Measurements from ENCODE around the gene ACTL10.
"Not testable (repeated sequence)": the region's sequence is repeated elsewhere in the genome, so short reads cannot be mapped to it uniquely, and the experiment has no call there.

ACTL10 gene

DNA sequence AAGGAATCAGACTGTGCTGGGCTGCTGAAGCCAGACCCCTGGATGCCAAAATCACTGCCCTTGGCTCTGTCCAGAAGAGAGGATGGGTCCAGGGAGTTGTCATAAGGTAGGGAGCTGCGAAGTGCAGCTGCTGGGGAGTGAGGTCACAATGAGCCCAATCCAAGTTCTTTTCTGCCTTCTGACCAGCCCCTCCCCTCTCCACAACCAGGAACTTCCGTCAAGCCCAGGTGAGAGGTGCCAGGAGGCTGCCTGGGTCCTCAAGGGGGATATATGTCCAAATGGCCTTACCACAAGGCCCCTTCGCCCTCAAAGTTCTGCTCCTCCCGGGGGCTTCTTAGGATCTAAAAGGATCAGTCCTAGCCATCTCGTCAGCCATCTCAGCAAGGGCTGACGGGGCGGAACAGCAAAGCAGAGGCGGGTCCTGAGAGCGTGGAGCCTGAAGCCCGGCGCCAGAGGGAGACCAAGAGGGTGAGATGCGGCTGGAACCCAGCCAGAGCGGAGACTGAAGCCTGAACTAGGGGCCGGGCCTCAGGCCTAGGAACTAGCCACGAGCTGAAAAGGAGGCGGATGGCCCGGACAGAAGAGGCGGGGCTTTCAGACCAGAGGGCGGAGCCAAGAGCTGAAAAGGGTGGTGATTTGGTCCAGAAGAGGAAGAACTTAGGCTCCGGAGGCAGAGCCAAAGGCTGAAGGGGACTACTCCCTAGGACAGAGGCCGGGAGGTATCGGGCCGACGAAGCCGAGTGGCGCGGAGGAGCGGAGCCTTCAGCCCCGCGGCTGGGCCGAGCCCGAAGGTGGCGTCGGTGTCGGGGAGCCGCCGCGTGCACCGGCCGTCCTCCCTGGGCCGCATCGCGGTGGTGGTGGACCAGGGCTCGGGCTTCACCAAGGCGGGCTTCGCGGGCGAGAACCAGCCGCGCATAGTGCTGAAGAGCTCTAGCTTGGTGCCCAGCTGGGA is at the start of gene ACTL10:
Gene ACTL10, plus strand, starts transcription at position 651 of the 952 bp plus-strand sequence. CDS start 555 bp downstream, outside the sequence.
- peak; percentile 67 for DNase-seq (ENCODE audit: low read depth)

DNA sequence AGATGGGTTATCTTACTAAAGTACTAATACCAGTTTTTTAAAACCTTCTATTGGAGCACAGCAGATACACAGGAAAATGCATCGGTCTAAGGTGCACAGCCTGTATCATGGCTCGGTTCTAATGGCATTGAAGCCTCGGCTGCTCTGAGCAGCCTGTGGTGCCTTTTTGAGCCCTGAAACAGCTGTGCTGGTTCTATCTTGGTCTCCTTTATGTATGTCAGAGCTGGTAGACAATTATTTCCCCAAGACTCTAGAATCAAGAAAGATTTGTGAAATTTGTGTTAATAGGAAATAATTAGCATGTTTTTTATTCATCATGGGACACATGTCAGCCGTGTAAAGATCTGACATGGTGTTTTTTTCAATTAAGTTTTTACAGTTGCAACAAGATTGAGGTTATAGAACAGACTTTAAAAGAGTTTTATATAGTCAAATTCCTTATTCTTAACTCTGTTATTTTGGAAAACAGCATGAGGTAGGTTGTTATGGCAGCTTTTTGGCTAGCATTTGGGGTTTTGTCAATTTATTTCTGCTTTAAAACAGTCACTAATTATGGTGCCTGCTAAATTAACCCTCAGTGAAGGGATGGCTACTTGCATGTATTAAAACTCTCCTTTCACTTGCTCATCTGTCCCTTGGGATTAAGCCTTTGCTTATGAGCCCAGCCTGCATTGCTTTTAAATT is 44.9 kb upstream of the ACTL10 start:
- no peak for DNase-seq (ENCODE audit: low read depth)

DNA sequence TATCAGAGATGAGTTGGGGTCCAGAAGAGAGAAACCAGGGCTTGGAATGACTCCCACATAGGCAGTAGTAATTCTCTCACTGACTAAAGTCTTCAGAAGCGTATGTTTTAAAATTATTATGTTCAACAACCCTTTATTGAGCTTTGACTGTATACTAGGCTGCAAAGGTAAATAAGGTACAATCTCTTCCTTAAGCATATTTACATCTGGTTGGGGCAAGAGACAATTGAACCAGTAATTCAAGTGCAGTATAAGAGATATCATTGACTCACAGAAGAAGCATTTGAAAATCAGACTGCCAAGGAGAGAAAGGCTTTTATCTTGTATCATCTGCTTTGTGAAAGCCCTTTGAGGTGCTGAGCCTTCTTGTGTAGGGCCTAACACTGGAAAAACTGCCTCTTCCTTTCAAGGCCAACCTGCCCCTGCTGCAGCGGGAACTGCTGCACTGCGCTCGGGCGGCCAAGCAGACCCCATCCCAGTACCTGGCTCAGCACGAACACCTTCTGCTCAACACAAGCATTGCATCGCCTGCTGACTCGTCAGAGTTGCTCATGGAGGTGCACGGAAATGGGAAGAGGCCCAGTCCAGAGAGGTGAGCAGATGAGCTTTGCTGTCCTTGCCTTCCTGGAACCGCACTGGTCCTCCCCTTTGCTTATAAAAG is 43.9 kb upstream of the ACTL10 start:
- no peak for DNase-seq (ENCODE audit: low read depth)

DNA sequence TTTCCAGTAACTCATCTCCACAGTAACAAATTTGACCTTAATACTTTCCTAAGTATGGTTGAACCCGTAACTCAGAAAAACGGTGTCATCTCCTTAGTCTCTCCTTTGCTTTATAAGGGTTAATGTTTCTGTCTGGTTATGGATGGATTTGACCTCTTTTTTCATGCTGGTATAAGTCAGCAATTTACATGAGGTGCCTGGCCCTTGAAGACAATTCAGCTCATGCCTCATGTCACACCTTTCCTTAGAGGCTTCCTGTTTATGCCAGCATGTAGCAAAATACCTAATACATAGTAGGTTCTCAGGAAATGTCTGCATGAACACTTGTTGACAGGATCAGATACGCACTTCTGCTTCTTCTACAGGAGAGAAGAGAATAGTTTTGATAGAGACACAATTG is 42.3 kb upstream of the ACTL10 start:
- no peak for DNase-seq (ENCODE audit: low read depth)

DNA sequence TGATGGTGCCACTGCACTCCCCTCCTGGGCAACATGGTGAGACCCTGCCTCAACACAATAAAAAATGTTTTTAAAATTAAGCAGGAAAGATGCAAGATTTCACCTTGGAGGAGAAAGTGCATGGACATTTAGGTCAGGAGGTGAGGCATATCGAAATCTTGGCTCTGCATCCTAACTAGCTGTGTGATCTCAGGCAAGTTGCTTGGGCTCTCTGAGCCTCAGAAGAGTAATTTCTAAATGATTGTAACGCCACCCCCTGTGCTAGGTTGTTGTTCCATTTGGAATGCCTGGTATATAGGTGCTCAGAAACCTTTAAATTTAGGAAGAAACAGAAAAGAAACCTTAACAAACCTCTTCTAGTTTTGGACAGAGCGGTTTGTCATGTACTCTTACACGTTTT is 40.6 kb upstream of the ACTL10 start:
- DNase-seq (ENCODE audit: low read depth): no peak

DNA sequence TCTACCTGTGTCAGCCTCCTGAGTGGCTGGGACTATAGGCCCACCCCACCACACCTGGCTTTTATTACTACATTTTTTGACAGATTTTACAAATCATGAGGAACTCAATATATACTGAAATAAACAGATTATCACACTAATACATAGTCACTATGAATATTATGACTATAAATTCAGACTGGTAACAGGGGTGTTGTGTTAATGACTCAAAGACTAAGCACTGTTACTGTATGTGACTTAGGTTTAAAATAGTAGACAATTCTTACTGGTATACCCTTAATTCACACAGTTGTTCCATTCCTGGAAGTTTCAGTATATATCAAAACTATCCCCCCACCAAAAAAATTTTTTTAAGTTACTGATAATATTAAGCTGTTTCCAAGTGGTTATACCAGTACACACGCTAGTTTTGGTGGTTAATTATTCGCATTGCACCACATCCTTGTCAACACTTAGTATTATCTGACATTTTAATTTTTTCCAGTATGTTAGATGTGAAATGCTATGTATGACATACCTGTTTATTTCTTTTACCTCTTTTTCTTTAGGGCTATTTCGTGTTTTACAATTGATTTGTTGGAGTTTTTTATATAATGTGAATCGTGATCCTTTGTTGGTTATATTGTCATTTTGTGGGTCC is 39.0 kb upstream of the ACTL10 start:
- no peak for DNase-seq (ENCODE audit: low read depth)

DNA sequence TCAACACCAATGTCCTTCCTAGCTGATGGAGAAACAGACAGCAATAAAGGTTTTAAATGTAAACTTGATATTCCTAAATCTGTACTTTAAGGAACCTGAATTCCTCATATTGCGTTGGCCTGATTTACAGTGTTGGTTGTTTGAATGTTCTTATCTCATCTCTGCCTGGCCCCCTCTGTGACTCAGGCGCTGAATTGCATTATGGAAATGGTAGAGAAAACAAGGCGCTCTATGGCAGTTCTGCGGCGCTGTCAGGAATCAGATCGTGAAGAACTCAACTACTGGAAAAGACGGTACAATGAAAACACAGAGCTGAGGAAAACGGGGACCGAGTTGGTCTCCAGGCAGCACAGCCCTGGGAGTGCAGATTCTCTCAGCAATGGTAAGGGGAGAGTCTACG is 37.2 kb upstream of the ACTL10 start:
- no peak for DNase-seq (ENCODE audit: low read depth)

DNA sequence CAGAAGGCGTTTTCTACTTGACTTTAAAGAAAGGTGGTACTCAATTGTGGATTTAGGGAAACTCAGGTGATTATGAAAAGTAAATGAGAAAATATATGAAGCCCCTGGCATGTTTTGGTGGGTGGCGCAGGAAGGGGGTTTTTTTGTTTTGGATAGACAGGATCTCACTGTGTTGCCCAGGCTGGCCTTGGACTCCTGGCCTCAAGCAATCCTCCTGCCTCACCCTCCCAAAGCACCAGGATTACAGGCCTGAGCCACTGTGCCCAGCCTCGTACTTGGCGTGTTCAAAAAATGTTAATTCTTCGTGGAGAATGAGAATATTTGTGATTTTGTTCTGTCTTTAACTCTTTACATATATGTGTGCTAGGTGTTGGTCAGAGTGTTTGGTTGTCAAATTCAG is 36.8 kb upstream of the ACTL10 start:
- no peak for DNase-seq (ENCODE audit: low read depth)

DNA sequence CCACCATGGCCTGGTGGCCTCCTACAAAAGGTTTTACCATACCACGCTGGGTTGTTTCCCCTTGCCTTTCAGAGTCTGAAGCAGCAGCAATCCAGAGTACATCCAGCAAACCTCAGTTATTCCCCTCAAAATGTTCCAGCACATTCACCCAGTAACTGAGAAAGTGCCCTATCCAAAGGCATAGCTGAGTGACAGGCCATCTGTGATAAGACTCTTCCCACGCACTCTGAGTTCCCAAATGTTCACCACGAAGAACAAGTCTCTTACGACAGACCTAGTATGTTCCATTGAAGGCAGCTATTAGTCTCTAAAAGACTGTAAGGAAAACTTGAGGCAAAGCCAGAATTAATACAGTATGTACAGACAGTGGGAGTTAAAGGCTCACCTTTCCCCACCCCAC is 36.2 kb upstream of the ACTL10 start:
- no peak for DNase-seq (ENCODE audit: low read depth)

DNA sequence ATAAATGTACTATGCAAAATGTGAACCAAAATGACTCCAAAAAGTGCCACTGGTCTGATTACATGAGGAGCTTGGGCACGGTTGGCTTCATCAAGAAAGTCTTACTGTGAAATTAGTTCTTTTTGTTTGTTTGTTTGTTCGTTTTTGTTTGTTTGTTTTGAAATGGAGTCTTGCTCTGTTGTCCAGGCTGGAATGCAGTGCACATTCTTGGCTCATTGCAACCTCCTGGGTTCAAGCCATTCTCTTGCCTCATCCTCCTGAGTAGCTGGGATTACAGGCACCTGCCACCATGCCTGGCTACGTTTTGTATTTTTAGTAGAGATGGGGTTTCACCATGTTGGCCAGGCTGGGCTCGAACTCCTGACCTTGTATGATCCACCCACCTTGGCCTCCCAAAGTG is 34.8 kb upstream of the ACTL10 start:
- not testable (repeated sequence) for DNase-seq (ENCODE audit: low read depth)

DNA sequence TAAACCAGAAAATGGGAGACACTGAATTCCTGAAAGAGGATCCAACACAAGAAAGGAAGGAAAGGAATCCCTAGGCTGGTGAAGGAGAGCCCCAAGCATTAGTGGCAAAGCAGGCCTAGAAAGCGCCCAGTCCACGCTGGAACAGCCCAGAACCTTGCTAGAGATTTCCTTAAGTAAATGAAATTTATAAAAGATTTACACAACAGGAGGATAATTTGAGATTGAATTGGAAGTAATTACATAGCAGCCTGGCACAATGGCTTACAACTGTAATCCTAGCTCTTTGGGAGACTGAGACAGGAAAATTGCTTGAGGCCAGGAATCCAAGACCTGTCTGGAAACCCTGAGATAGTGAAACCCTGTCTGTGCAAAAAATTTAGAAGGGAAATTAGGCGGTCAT is 31.4 kb upstream of the ACTL10 start:
- DNase-seq (ENCODE audit: low read depth): no peak

DNA sequence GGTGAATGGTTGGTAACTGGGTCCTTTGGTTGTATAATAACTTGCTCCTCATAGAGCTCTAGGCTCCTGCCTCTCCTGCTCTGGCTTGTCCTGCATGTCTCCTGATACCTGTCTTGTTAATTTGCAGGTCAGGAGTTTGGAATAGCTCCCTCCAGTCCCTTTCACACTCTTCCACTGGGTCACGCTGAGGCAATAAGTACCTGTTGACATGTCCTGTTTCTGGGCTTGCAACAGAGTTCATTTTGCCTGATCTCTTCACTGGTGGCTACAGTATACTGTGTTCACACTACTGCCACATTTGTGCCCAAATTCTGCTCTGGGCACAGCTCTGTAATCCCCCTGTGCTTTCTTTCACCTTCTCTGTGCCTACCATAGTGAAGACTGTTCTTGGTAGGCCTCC is 30.0 kb upstream of the ACTL10 start:
- no peak for DNase-seq (ENCODE audit: low read depth)

DNA sequence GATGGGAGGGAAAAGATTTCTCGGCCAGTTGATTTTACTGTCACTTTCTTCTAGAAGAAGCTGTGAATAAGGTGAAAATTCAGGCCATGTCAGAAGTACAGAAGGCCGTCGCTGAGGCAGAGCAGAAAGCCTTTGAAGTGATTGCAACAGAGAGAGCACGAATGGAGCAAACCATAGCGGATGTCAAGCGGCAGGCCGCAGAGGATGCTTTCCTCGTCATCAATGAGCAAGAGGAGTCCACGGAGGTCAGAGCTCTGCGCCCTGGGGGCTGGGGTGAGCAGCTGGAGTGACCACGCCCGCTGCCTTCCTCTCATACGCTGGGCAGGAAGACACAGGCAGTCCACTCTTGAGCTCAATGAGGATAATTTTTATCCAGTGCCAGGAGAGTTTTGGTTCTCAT is 26.5 kb upstream of the ACTL10 start:
- DNase-seq (ENCODE audit: low read depth): no peak

DNA sequence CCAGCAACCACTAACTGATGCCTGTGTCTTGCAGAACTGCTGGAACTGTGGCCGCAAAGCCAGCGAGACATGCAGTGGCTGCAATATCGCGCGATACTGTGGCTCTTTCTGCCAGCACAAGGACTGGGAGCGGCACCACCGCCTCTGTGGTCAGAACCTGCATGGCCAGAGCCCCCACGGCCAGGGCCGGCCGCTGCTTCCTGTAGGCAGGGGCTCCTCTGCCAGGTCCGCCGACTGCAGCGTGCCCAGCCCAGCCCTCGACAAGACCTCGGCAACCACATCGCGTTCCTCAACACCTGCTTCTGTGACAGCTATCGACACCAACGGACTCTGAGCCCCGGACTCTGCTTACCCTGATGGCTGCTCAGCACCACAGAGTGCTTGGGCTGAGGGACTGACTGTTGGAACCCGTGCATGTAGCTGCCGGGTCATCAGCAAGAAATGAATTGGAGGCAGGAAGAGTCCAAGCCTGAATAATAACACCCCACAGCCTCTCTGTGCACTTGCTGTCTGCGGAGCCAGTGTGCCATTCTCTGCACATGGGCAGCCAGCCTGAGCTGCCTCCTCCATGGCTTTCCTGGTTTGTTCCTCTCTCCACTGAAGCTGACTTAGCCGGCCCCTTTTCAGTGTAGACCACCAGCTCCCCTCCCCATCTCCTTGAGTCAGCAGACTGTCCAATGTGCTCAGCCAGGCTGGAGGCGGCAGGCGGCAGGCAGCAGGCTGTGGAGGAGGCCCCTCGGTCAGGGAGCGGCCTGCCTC is 22.3 kb upstream of the ACTL10 start:
- DNase-seq (ENCODE audit: low read depth): no peak

DNA sequence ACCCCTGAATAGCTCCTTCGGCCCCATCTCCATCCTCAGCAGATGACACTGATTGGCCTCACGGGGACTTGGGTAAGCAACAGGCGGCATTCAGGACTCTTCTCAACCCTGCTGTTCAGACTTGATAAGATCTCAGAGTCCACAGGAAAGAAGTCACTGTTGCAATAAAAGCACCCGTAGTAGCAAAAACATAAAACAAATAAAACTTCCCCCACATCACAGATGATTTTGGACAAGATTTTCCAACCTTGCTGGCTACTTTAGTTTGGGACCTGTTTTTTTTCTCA is 21.7 kb upstream of the ACTL10 start:
- DNase-seq (ENCODE audit: low read depth): no peak

DNA sequence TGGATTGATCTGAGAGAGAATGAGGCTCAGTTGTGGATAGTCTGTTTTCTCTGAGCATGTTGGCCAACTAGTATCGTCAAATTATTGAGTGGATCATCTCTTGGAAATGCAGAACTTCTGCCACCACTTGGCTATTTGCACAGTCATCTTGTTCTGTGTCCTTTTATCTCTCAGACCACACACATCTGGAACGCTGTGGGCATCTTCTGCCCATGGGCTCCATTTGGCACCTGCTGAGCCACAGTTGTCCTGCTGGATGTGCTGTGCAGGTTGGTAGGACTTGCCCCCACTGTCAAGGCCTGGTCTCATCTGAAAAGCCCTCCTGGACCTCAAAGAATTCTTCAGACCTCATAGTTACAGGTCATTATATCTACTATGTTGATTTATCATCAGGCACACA is 21.3 kb upstream of the ACTL10 start:
- DNase-seq (ENCODE audit: low read depth): no peak

DNA sequence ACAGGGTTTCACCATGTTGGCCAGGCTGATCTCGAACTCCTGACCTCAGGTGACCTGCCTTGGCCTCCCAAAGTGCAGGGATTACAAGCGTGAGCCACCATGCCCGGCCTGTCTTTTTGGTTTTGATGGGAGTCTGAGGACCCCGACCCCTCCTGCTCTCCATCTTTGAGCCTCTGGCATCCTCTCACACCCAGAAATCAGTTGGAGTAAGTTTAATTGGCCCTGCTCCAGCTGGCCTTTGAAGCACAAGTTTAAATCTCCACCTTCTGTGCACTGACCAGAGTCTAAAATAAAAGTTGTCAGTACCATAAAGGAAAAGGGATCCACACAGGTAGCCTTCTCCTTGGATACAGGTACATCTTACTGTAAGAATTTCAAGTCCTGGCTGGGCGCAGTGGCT is 20.6 kb upstream of the ACTL10 start:
- no peak for DNase-seq (ENCODE audit: low read depth)

DNA sequence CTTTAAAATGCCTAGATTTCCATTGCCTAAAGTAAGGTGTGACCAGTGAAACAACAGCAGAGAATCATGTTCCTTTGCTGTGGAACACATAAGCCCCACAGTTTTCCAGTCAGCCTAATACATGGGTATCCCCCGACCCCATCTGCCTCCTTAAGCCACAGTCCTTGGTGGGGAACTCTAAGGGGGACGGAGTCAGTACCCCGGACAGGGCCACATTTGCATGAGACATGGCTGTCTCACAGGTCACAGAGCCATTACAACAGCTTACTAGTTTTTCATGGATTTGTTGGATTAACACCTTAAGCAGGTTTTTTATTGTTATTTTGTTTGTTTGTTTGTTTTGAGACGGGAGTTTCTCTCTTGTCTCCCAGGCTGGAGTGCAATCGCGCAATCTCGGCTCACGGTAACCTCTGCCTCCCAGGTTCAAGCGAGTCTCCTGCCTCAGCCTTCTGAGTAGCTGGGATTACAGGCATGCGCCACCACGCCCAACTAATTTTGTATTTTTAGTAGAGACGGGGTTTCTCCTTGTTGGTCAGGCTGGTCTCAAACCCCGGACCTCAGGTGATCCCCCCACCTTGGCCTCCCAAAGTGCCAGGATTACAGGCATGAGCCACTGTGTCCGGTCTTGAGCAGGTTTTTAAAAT is 19.7 kb upstream of the ACTL10 start:
- DNase-seq (ENCODE audit: low read depth): not testable (repeated sequence)

DNA sequence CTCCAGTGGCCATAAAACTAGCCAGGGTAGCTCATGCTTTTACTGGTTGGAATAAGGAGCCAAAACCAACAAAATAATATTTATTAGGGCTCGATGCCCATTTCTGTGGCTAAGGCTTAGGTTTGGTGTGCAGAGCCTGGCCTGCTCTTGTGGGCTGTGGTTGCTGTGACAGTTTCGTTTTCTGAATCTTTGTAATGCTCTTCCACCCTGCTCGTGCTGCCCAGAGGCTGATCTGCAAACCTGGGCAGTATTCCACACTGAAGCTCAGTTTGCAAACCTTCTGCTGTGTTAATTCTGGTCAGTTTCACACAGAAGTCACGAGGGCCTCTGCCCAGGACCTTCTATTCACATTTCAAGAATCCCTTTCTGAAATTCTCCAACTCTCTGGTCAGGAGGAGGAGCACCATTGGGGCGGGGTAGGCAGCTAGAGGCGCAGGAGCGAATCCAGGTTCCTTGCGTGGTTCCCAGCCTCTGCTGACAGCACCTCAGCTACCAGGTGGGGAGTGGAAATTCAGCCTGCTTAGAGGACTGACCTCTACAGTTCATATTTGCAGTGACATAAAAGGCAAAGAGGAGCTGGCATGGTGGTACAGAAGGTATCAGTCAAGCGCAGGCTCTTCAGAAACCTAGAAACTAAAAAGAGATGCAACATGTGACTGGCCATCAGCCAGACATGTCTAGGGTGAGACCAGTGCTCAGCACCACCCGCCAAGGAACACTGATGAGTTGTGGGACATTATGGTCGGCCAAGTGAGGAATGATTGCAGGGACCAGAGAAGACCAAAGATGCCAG is 18.9 kb upstream of the ACTL10 start:
- DNase-seq (ENCODE audit: low read depth): no peak

DNA sequence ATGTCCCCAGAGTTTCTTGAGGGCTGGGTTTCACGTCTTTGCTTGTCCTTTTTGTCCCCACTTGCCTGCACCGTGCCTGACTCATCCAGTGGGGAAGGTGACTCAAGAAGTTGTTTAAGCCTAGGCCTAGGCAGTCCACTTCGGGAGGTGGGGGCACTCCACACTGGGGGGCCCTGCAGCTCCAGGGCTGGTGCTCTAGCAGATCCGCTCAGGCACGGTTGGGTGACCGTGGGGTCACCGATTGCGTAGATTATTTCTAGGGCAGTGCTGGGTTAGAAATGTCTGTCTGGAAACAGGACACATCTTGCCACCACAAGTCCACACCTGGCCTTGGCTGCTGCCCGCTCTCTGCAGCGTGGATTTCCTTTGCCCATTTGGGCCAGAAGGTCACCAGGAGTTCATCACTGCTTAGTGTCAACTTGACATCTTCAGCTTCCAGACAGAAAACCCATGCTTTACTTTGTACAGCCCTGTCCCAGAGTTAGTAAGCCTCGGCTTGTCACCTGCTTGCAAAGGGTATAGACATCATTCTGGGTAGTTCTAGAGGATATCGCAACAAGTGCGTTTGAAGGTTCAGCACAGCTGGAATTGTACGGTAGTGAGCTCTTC is 18.2 kb upstream of the ACTL10 start:
- DNase-seq (ENCODE audit: low read depth): no peak
